GM10847 (cell line): ENCODE results near the gene IL26.

Experiments used
- POLR2A ChIP-seq: IDR thresholded peaks from 2 replicates; pipeline ENCODE4 v1.6.1; 2011; ENCODE audit not compliant: insufficient read length; ENCODE audit errors: extremely low read depth

Gene IL26

DNA sequence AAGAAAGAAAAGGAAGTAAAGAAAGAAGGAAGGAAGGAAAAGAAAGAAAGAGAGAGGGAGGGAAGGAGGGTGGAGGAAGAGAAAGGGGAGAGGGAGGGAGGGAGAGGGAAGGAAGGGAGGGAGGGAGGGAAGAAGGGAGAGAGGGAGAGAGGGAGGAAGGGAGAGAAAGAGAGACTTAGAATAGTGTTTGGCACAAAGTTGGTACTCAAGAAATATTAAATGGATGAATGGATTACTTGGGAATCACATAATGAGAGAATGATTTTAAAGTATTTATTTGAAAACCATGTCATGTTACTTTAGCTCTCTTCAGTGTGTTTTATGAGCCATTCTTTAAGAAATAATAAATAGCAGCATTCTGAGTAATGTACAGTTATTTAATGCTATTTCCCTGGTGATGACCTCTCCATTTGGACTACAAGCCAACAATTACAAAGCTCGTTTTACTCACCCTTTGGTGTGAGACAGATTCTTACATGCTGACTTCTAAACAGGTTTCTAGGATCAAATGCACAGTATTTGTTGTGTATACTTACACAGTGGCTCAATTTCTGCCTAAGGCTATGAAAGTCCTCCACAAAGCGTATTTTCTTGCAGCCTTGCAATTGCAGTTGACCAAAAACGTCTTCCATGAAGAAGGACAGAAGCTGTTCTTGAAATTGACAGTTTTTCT is 861 bp downstream of the IL26 start:
- no peak for TF ChIP-seq POLR2A

DNA sequence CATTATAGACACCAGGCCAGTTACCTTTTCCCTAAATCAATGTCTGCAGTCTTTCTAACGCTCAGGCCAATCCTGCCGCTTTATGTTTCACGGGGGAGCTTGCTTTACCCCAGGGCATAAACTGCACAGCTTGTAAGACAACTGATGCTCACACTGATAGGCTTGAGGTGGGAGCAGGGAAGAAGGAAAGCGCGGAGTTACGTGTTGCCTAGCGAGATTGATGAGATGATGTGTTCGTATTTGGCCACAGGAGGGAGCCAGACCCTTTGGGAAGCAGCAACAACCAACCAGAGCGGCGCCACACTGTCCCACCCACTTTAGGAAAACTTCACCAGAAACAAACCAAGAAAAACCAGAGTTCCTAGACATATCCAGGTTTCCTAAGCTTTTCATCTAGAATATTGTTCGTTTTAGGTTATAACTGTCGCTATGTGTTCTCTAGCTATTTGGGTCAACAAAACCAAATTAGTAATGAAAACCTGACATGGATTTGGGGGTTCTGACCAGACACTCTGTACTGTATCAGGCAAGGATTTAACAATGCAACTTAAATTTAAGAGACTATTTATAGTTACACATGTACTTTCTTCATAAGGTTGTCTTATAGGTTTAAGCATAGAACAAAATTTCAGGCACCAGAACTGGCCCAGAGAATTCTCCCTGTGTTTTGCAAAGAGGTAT is 2.4 kb downstream of the IL26 start:
- no peak for TF ChIP-seq POLR2A

DNA sequence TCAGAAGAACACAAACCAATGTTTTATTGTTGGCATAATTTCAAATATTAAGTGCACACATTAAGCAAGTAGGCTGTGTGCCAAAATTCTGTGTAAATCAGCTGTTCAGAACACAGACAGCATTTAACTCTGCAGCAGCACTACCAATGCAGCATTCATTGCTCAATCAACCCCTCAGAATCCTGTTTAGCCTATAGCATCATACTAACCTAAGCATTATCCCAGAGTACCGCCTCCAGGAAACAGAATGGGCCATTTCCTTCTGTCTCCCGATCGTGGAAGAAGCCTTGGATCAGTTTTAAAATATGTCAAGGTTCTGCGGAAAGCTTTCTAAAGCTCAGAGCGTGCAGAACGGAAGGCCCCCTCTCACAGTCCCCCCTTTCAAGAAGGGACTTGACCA is 3.3 kb downstream of the IL26 start:
- no peak for TF ChIP-seq POLR2A

DNA sequence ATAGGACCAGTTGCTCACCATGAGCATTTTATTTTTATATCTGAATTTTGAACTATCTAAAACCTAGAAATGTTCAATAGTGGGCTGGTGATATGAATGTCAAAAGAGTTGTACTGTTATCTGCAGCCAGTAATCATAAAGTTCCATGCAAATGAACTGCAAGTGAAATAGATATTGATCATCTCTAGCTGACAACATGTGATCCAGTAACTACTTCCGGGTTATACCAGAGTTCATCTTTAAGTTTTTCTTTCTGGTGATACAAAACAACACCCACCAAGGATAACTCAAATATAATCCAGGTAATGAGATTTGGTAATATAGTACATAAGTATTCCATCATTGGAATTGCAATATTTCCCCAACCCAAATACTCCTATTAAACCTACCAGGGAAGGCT is 4.1 kb downstream of the IL26 start:
- TF ChIP-seq POLR2A, result no peak

DNA sequence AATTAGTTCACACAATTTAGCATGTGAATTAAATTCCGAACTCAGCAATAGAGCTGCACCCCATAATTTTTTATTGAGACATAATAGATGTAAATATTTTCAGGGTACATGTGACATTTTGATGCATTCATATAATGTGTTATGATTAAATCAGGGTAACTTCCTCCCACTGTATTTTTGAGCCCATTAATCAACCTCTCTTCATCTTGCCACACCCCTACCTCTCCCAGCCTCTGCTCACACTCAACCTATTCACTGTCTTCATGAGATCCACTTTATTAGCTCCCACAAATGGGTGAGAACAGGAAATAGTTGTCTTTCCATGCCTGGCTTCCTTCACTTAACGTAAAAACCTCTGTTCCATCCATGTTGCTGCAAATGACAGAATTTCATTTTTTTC is 14.7 kb downstream of the IL26 start:
- no peak for TF ChIP-seq POLR2A

DNA sequence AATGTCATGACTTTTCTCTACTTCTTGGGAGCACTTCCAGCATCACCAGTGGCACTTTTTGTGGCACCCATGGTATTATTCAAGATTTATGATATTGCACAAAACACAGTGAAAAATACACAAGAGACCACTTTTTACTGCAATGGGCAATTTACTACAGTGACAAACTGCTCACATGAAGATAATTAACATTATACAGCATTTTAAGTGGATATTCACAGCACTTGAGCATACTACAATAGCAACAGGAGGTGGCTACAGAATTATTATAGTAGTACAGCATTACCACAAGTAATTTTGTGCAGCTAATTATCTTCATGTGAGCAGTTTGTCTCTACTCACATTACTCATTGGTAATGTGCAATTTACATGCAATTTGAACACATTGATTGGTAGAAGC is 18.3 kb downstream of the IL26 start:
- no peak for TF ChIP-seq POLR2A

DNA sequence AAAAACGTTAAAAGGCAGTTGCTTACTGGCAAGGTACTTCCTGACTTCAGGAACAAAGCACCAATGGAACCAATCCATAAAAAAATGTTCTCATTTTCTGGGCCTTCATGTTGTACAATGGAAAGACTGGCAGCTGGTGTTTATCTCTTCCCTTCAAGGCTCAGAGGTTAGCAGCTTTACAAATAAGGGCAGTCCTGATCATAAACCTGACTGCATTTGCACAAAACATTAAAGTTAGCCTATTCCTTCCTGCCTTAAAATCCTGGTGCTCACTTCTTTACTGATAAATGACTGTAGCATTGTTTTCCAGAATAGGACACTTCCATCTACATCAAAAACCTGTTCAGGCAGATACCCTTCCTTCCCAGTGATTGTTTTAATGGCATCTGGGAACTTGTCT is 19.2 kb downstream of the IL26 start:
- TF ChIP-seq POLR2A, result no peak

DNA sequence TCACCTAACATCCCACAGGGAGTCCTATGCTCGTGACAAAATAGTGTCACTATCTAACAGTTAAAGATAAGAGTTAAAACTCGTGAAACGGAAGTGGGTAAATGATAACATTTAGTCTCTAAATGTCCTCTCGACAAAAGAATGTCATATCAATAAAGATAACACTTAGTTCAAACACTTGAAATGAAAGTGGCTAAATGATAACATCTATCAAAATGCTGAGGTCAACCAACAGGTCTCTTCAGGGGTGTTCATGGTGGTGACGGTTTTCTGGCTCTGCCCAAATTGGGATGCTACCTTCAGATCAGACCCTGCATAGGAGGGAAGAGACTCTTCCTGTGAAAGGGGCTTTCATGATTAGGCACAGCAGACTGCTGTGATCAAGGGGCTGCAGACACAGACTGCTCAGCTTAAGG is 22.1 kb downstream of the IL26 start:
- no peak for TF ChIP-seq POLR2A

DNA sequence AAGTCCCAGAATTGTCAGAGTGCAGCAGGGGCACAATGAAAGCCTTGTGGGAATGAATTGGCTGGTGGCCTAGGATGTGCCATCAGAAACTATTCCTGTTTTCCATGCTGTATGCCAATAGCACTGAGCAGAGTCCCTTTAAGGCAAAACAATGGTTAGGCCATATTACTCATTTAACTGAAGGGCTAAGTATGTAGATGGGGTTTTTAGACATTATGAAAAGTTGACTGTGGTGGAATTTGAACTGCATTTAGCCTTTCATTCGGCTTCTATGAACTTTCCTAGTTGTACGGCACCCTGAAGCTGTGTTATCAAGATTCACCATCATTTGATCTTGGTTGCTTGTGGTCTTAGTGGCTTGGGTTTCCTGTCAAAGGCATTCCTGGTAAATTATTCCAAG is 24.8 kb downstream of the IL26 start:
- no peak for TF ChIP-seq POLR2A

DNA sequence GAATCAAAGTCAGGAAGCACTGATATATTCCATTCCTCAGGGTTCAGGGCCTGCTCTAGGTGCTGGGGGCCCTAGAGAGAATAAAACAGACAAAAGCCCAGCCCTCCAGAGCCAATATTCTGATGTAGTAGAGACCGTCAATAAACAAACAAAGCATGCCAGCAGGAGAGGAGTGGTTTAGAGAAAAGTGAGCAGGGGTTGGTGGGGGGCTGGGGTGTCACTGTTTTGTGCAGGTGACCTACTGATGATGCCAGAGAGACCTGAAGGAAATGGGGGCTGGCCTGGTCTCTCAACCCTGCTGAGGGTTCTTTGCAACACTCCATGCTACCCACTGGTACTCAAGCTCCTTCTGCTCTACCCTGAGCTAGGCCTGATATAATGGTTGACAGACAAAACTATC is 26.5 kb downstream of the IL26 start:
- TF ChIP-seq POLR2A, result no peak

DNA sequence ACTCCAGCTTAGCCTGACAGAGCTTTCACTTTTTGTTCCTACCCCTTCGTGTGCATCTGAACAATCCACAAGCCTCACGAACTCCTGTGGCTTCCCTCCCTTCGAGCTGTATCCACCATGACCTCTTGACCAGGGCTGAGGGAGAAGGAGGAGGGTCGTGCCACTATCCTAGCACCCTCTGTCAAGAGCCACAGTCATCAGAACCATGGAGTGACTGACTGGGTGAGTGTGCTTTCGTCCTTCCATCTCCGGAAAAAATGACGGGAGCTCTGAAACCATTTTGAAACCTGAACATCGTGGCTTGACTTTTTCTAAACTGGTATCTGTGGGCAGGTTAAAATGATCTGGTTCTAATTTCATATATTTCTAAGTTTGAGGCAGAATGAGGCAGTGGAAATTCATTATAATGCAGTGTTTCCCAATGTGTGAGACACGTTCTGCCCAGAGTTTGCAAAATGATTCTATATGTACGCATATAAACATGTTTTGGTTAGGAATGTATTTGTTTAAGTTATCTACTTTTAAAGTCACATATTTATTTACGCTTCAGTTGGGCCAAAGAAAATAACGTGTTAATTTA is 27.0 kb downstream of the IL26 start:
- no peak for TF ChIP-seq POLR2A

DNA sequence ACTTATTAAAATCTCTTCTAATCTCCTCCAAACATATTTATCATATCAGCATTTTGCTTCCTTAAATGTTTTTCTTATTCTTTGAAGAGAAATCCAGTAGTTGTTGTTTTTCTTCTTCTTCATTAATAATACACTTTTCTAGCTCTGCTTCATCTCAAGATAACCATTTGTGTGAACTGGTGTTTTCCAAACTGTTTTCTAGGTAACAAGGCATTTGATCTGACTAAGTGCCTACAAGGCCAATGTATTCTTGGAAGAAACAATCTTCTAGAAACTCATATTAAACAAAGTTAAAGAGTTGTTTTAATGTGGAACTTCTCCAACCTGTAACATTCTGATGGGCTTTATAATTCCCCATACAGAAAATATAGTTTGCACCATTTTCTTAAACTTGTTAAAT is 35.3 kb downstream of the IL26 start:
- TF ChIP-seq POLR2A, result no peak

DNA sequence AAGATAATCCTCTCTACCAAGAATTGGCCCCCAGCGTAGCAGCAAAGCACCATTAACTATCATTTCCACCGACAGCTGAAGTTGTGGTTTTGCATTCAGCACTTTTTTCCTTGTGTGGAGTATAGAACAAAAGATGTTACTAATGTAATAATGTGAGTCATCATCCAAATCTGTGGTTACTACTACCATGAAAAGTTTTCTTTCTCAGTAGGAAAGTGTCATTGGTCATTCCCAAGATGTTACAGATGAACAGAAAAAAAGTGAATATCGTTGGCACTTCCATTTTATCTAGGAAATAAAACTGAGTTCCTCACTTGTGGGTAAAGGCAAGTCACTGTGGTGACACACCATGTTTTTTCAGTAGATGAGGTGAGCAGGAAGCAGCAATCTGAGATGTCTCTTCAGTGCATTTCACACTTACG is 35.8 kb downstream of the IL26 start:
- TF ChIP-seq POLR2A, result no peak

DNA sequence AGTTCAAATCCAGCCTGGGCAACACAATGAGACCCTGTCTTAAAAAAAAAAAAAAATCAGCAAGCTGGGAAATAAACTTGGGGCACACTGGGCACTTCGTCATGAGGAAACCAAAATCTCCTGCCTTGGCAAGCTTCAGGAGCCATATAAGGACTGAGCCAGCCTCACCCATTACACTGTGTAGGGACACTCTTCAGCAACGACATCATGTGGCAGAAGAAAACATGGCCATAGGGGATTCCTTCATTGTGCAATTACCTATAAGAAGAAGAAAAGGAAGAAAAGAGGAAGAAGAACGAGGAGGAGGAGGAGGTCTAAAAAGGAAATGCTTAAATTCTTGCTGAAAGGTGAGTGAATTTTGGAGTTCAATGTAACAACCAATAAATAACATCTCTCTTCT is 40.0 kb downstream of the IL26 start:
- TF ChIP-seq POLR2A, result no peak

DNA sequence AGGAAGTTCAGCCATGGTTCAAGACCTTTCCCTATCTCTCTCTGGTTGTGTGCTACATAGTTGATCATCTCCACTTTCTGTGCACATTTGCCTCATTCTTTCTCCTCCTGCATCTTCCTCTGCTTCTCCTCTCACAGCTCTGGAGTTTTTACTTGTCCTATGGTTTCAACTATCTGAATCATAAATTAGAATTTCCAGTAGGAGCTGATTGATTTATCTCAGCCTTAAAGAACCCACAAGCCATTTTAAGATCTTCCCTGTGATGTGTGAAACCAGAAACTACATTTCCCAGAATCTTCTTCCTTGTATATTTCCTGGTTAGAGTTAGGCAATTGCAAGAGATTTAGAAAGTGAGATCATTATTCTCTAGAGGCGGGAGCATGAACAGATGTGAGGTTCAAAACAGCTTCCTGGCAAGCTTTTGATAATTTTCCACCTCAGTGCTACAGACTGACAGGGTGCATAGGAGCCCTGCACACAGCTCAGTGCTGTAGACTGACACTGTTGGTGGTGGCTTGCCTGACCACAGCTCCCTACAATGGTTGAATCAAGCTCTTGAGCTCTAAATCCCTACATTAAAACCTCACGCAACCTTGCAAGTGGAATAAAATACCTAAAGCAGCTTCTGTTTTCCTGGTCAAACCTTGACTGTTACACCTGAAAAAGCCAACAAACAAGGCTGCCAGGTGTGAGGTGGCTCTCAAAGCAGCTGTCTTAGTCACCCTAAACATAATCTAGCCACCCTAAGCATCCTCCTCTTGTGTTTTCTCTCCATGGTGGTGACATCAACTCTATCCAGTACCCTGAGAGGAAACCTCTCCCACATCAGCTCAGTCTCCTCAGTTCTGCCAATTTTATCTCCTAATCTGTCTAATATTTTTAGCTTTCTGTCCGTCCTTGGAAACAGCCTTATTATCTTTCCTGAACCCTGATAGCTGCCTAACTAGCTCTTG is 44.5 kb downstream of the IL26 start:
- no peak for TF ChIP-seq POLR2A

DNA sequence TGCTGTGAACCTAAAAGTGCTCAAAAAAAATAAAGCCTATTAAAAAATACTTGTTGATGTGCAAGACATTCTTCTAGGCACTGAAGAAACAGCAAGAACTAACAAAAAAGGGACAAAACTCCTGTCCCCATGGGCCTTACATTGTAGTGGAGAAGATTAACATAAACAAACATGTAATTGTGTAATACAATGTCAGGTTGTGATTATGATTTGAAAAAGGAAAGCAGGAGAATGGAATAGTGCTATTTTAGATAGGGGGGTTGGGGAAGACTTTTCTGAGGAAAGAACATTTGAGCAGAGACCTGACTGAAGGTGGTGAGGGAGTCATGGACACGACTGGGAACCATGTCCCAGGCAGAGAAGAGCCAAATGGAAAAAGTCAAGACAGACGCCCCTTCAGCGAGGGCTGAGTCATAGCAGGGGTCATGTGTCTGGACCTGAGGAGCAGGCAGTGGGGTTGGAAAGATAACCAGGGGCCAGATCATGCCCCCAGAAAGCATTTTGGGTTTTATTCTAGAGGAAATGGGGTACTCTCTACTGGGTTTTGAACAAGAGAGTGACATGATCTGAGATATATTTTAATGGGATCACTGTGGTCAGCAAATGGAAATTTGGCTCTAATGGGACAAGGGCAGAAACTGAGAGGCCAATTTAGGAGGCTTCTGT is 46.7 kb downstream of the IL26 start:
- no peak for TF ChIP-seq POLR2A

DNA sequence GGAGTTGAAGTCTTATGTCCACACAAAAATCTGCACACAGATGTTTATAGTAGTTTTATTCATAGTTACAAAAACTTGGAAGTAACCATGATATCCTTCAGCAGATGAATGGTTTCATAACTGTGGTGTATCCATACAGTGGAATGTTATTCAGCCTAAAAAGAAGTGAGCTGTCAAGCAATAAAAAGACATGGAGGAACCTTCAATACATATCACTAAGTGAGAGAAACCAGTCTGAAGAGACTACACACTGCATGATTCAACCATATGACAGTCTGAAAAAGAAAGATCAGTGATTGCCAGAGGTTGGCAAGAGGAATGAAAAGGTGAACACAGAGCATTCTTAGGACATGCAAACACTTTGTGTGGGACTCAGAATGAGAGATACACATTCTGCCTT is 47.4 kb downstream of the IL26 start:
- TF ChIP-seq POLR2A, result no peak
